HepG2 (cell line): ENCODE measurements around the gene ANXA7. TPM values are rescaled to one million over a fixed set of nuclear protein-coding genes. Genes with fewer than 3 reads are reported as not detected.

ENCODE experiments used
- FIP1L1 ChIP-seq: fragments of 200-400 bp; formaldehyde crosslinking; IDR thresholded peaks from 2 replicates; pipeline ENCODE4 v1.6.1; 2018; ENCODE audit warnings: low read depth, mild to moderate bottlenecking, low read length, moderate library complexity, borderline replicate concordance; ENCODE audit not compliant: insufficient read depth
- FOXC1 ChIP-seq: sonication (generic); formaldehyde crosslinking; IDR thresholded peaks from 2 replicates; pipeline ENCODE4 v1.8.0; 2022; ENCODE audit warnings: mild to moderate bottlenecking, missing genetic modification reagents, borderline replicate concordance
- FOXJ3 ChIP-seq: sonication (generic); formaldehyde crosslinking; IDR thresholded peaks from 2 replicates; pipeline ENCODE4 v1.4.0; 2020; ENCODE audit warnings: missing genetic modification reagents, mild to moderate bottlenecking, borderline replicate concordance
- HIVEP1 ChIP-seq: sonication (generic); formaldehyde crosslinking; IDR thresholded peaks from 2 replicates; pipeline ENCODE4 v1.4.0; 2020; ENCODE audit warnings: mild to moderate bottlenecking, missing genetic modification reagents
- KDM2A ChIP-seq: sonication (generic); formaldehyde crosslinking; IDR thresholded peaks from 2 replicates; pipeline ENCODE4 v1.4.0; 2020; ENCODE audit warnings: low read depth, missing genetic modification reagents, borderline replicate concordance
- KLF15 ChIP-seq: sonication (generic); formaldehyde crosslinking; IDR thresholded peaks from 2 replicates; pipeline ENCODE4 v1.8.1; 2023; ENCODE audit warnings: borderline replicate concordance, mild to moderate bottlenecking, inconsistent platforms, missing genetic modification reagents, mixed read lengths
- MYC ChIP-seq: sonication (generic); formaldehyde crosslinking; IDR thresholded peaks from 2 replicates; pipeline ENCODE4 v1.9.0; 2021; ENCODE audit warnings: missing genetic modification reagents, borderline replicate concordance
- NONO ChIP-seq, 2 experiments: fragments of 450-650 bp in 1 of 2; sonication (generic) in 1 of 2; formaldehyde crosslinking in 1 of 2; IDR thresholded peaks in 1 of 2; conservative IDR thresholded peaks in 1 of 2; 2 replicates each; pipeline versions ENCODE4 v1.6.1 to v1.8.0; 2017 to 2022; ENCODE audit warnings: mild to moderate bottlenecking in 1 of 2, missing genetic modification reagents in 1 of 2, moderate library complexity in 1 of 2
- PHF20 ChIP-seq: sonication (generic); formaldehyde crosslinking; IDR thresholded peaks from 2 replicates; pipeline ENCODE4 v1.5.0; 2020; ENCODE audit warnings: mild to moderate bottlenecking, missing genetic modification reagents
- RBM39 ChIP-seq: fragments of 200-400 bp; formaldehyde crosslinking; IDR thresholded peaks from one replicate; pipeline ENCODE4 v1.6.1; 2018; ENCODE audit warnings: antibody characterized with exemption, mild to moderate bottlenecking, low read depth, low read length; ENCODE audit not compliant: poor library complexity, severe bottlenecking
- SOX13 ChIP-seq, 3 experiments: fragments of 450-650 bp in 1 of 3; sonication (generic) in 1 of 3; formaldehyde crosslinking in 1 of 3; IDR thresholded peaks in 2 of 3; conservative IDR thresholded peaks in 1 of 3; 2 replicates each; pipeline versions ENCODE4 v1.5.0 to v1.6.1; 2016 to 2020; ENCODE audit warnings: antibody characterized with exemption in 1 of 3, mild to moderate bottlenecking in 1 of 3, missing compliant biosample characterization in 1 of 3, missing genetic modification reagents in 1 of 3, moderate library complexity in 1 of 3
- SP4 ChIP-seq: sonication (generic); formaldehyde crosslinking; IDR thresholded peaks from 2 replicates; pipeline ENCODE4 v1.8.1; 2023; ENCODE audit warnings: mild to moderate bottlenecking, missing genetic modification reagents
- SYNCRIP ChIP-seq: fragments of 200-400 bp; formaldehyde crosslinking; IDR thresholded peaks from 2 replicates; pipeline ENCODE4 v1.6.1; 2018; ENCODE audit warnings: mild to moderate bottlenecking, low read depth, low read length; ENCODE audit not compliant: insufficient read depth
- THYN1 ChIP-seq: sonication (generic); formaldehyde crosslinking; IDR thresholded peaks from 2 replicates; pipeline ENCODE4 v1.8.1; 2023; ENCODE audit warnings: low read depth, mild to moderate bottlenecking, moderate library complexity, missing genetic modification reagents, borderline replicate concordance
- ZNF383 ChIP-seq: sonication (generic); formaldehyde crosslinking; IDR thresholded peaks from 2 replicates; pipeline ENCODE4 v1.4.0; 2020; ENCODE audit warnings: missing genetic modification reagents, mild to moderate bottlenecking, borderline replicate concordance
- ZNF501 ChIP-seq: sonication (generic); formaldehyde crosslinking; IDR thresholded peaks from 2 replicates; pipeline ENCODE4 v1.5.1; 2020; ENCODE audit warnings: mild to moderate bottlenecking, moderate library complexity, missing genetic modification reagents
- ZNF605 ChIP-seq: sonication (generic); formaldehyde crosslinking; IDR thresholded peaks from 2 replicates; pipeline ENCODE4 v1.8.0; 2022; ENCODE audit warnings: mild to moderate bottlenecking, missing genetic modification reagents
- ZNF773 ChIP-seq: sonication (generic); formaldehyde crosslinking; IDR thresholded peaks from 2 replicates; pipeline ENCODE4 v1.4.0; 2020; ENCODE audit warnings: missing genetic modification reagents, borderline replicate concordance
- ZNF878 ChIP-seq: sonication (generic); formaldehyde crosslinking; IDR thresholded peaks from 2 replicates; pipeline ENCODE4 v1.8.1; 2023; ENCODE audit warnings: mild to moderate bottlenecking, missing genetic modification reagents, moderate library complexity
- ZNF891 ChIP-seq: sonication (generic); formaldehyde crosslinking; IDR thresholded peaks from 2 replicates; pipeline ENCODE4 v1.5.0; 2020; ENCODE audit warnings: mild to moderate bottlenecking, missing genetic modification reagents
- ZSCAN31 ChIP-seq: sonication (generic); formaldehyde crosslinking; IDR thresholded peaks from 2 replicates; pipeline ENCODE4 v1.5.0; 2020; ENCODE audit warnings: low read depth, mild to moderate bottlenecking, missing genetic modification reagents
- polyA plus RNA-seq, 8 experiments: library from polyadenylated mRNA; depleted of rRNA in 3 of 8; stranded (reverse) in 7 of 8; unstranded in 1 of 8; fragments of >200 nt; fragmentation: Illumina TruSeq in 4 of 8; extraction: Trizol in 4 of 8; gene quantifications; 2 replicates each; pipeline versions ENCODE4 v1.2.1 to v1.2.3, GENCODE V29; 2011 to 2016; ENCODE audit warnings: low read depth in 4 of 8, missing spikeins in 1 of 8, mixed read lengths in 1 of 8; ENCODE audit not compliant: insufficient read depth in 1 of 8
- total RNA-seq, 5 experiments: library from RNA; depleted of rRNA; stranded (reverse); fragments of >200 nt; fragmentation: Illumina TruSeq; extraction: Trizol; gene quantifications; 2 replicates each; pipeline ENCODE4 v1.2.3, GENCODE V29; 2016; ENCODE audit warnings: low read depth in 1 of 5
- TF ChIP-seq, protein P1 (sequence below): sonication (generic); formaldehyde crosslinking; IDR thresholded peaks from 2 replicates; pipeline ENCODE4 v1.4.0; 2020; ENCODE audit warnings: missing genetic modification reagents
- TF ChIP-seq, protein P2 (sequence below): sonication (generic); formaldehyde crosslinking; IDR thresholded peaks from 2 replicates; pipeline ENCODE4 v1.4.0; 2020; ENCODE audit warnings: mild to moderate bottlenecking, missing genetic modification reagents

The ANXA7 gene
- total and polyA plus RNA-seq, 2 of the 13 experiments (the other 11 are each of a cell fraction or from before 2014, with no cell fraction given): 54.8 to 89.0 TPM

DNA sequence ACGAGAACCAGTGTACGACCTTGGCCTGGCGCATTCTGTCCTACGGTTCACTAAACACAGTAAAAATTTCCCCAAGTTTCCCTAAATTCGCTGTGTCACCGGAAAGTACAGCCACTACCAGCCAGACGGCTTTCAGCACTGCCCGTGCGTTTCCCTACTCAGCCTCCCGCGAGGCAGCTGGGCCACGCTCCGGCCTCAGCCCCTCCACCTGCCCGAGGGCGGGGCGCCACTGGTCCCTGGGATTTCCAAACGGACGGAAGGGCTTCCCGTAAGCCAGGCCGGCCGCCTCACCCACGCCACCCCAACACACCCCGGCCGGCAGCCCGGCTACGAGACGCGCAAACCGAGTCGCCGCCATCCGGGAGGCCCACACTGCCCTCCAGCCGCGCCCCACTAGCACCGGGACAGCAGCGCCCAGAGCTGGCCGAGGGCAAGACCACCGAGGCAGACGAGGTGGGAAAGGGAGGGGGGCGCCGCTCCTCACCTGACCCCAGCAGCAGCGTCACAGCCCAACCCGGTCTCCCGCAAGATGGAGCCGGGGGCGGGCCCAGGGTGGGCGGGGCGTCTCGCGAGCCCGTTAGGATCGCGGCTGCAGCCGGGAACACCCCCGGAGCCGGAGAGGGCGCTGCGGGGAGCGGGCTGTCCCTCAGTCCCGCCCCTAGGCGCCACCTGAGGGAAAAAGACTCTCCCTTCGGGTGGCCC lies at the start of gene ANXA7 (continued):
- TF ChIP-seq ZNF383 (CRISPR knock-in tag) (peak; percentile 87; the same call in 1 of the 2 replicates), FOXC1 (CRISPR knock-in tag) (peak; percentile 90), THYN1 (0 out of 2 replicates have a peak, but pooled peaks have one; percentile 74), ZSCAN31 (CRISPR knock-in tag) (peak; percentile 65), HIVEP1 (CRISPR knock-in tag) (peak; percentile 98), ZNF891 (CRISPR knock-in tag) (peak; percentile 88; the same call in 1 of the 2 replicates), KLF15 (no peak), MYC (peak; percentile 87), SYNCRIP (no peak), RBM39 (peak; percentile 77), ZNF878 (CRISPR knock-in tag) (no peak), ZNF773 (no peak; the same call in 1 of the 2 replicates), ZNF501 (CRISPR knock-in tag) (peak; percentile 94), SOX13 (IDR thresholded peaks at IDR 0.05) (no peak), SOX13 (CRISPR knock-in tag; conservative IDR thresholded peaks at IDR 0.05 in 1 of 2, IDR thresholded peaks at IDR 0.05 in 1 of 2) (peak in 1 of 2 experiments; percentile 47; a peak in 1 of 4 replicates), FIP1L1 (no peak), PHF20 (CRISPR knock-in tag) (no peak), NONO (IDR thresholded peaks at IDR 0.05) (no peak), NONO (CRISPR knock-in tag; conservative IDR thresholded peaks at IDR 0.05) (peak; percentile 87), KDM2A (CRISPR knock-in tag) (peak; percentile 94), SP4 (CRISPR knock-in tag) (peak; percentile 76), FOXJ3 (CRISPR knock-in tag) (peak; percentile 31; the same call in 1 of the 2 replicates), ZNF605 (peak; percentile 70; the same call in 1 of the 2 replicates)
- TF ChIP-seq, protein P1, sequence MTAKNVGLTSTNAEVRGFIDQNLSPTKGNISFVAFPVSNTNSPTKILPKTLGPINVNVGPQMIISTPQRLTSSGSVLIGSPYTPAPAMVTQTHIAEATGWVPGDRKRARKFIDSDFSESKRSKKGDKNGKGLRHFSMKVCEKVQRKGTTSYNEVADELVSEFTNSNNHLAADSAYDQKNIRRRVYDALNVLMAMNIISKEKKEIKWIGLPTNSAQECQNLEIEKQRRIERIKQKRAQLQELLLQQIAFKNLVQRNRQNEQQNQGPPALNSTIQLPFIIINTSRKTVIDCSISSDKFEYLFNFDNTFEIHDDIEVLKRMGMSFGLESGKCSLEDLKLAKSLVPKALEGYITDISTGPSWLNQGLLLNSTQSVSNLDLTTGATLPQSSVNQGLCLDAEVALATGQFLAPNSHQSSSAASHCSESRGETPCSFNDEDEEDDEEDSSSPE (CRISPR knock-in tag): peak; percentile 51; the same call in 1 of the 2 replicates
- TF ChIP-seq, protein P2, sequence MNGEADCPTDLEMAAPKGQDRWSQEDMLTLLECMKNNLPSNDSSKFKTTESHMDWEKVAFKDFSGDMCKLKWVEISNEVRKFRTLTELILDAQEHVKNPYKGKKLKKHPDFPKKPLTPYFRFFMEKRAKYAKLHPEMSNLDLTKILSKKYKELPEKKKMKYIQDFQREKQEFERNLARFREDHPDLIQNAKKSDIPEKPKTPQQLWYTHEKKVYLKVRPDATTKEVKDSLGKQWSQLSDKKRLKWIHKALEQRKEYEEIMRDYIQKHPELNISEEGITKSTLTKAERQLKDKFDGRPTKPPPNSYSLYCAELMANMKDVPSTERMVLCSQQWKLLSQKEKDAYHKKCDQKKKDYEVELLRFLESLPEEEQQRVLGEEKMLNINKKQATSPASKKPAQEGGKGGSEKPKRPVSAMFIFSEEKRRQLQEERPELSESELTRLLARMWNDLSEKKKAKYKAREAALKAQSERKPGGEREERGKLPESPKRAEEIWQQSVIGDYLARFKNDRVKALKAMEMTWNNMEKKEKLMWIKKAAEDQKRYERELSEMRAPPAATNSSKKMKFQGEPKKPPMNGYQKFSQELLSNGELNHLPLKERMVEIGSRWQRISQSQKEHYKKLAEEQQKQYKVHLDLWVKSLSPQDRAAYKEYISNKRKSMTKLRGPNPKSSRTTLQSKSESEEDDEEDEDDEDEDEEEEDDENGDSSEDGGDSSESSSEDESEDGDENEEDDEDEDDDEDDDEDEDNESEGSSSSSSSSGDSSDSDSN (CRISPR knock-in tag): peak; percentile 95
